IMR-90 (cell line): ENCODE data around the gene TMEM54. TPM values are rescaled to one million over a fixed set of nuclear protein-coding genes. Genes with fewer than 3 reads are reported as not detected.

Experiments used
- ATAC-seq: fragments of 200-7000 bp; cut with Tn5 transposase; 2 replicates; pipeline ENCODE4 v1.9.1; 2020; ENCODE audit warnings: low read depth, mild to moderate bottlenecking, moderate library complexity
- BruUV-seq: library from RNA; stranded (reverse); fragments of 400-500 nt; replicated peaks from 2 replicates; lab custom pipeline; 2021; lab: Mats Ljungman, UMichigan
- CTCF ChIA-PET: fragments of 300-600 bp; formaldehyde crosslinking; extraction: SDS; loops from one replicate; lab custom pipeline; 2021; ENCODE audit warnings: antibody characterized with exemption; lab: Yijun Ruan, JAX
- POLR2A ChIA-PET: fragments of 300-600 bp; sonication (Branson Sonifier 250); formaldehyde crosslinking; loops from one replicate; lab custom pipeline; 2022; ENCODE audit warnings: antibody characterized with exemption; ENCODE audit not compliant: unreplicated experiment; lab: Charles Lee
- DNase-seq: peaks from one replicate; pipeline ENCODE4 v3.0.0; 2013
- H2AFZ ChIP-seq: replicated peaks from 2 replicates; pipeline ENCODE3; 2013; ENCODE audit warnings: low read length, mild to moderate bottlenecking; ENCODE audit not compliant: poor library complexity
- H2AK5ac ChIP-seq: 2 replicates; pipeline ENCODE4 v1.6.1; 2013; ENCODE audit warnings: low read depth, low read length, inconsistent platforms
- H2AK9ac ChIP-seq: replicated peaks from 2 replicates; pipeline ENCODE3; 2013; ENCODE audit warnings: mild to moderate bottlenecking, low read depth, low read length, moderate library complexity; ENCODE audit not compliant: poor library complexity
- H2BK120ac ChIP-seq: 2 replicates; pipeline ENCODE4 v1.6.1; 2013; ENCODE audit warnings: low read depth, low read length, inconsistent platforms
- H2BK15ac ChIP-seq: 3 replicates; pipeline ENCODE4 v1.6.1; 2013; ENCODE audit warnings: low read depth, low read length, inconsistent platforms
- H2BK20ac ChIP-seq: 2 replicates; pipeline ENCODE4 v1.6.1; 2013; ENCODE audit warnings: low read depth, mild to moderate bottlenecking, inconsistent platforms, low read length, moderate library complexity
- H2BK5ac ChIP-seq: 2 replicates; pipeline ENCODE4 v1.6.1; 2013; ENCODE audit warnings: mild to moderate bottlenecking, low read depth, low read length, inconsistent platforms; ENCODE audit not compliant: poor library complexity, severe bottlenecking
- H3K14ac ChIP-seq: replicated peaks from 2 replicates; pipeline ENCODE4 v1.6.1; 2013; ENCODE audit warnings: low read depth, low read length, inconsistent platforms
- H3K18ac ChIP-seq: 2 replicates; pipeline ENCODE4 v1.6.1; 2013; ENCODE audit warnings: low read depth, low read length, control low read depth
- H3K23ac ChIP-seq: 2 replicates; pipeline ENCODE4 v1.6.1; 2013; ENCODE audit warnings: low read depth, low read length, inconsistent platforms
- H3K27ac ChIP-seq: 2 replicates; pipeline ENCODE4 v1.5.1; 2013; ENCODE audit warnings: mild to moderate bottlenecking, control low read depth, low read length; ENCODE audit not compliant: insufficient read depth
- H3K27me3 ChIP-seq: 2 replicates; pipeline ENCODE4 v1.6.1; 2013; ENCODE audit warnings: low read length; ENCODE audit not compliant: control insufficient read depth, insufficient read depth
- H3K36me3 ChIP-seq: 2 replicates; pipeline ENCODE4 v1.6.1; 2013; ENCODE audit warnings: low read length, mixed read lengths; ENCODE audit not compliant: control insufficient read depth, insufficient read depth
- H3K4ac ChIP-seq: 2 replicates; pipeline ENCODE4 v1.6.1; 2013; ENCODE audit warnings: low read depth, low read length, inconsistent platforms
- H3K4me1 ChIP-seq: 2 replicates; pipeline ENCODE4 v1.6.1; 2013; ENCODE audit warnings: low read length, mixed read lengths; ENCODE audit not compliant: control insufficient read depth, insufficient read depth
- H3K4me2 ChIP-seq: 2 replicates; pipeline ENCODE4 v1.6.1; 2013; ENCODE audit warnings: low read depth, mild to moderate bottlenecking, control low read depth, low read length, moderate library complexity
- H3K4me3 ChIP-seq: 2 replicates; pipeline ENCODE4 v1.5.1; 2013; ENCODE audit warnings: low read depth, mild to moderate bottlenecking, control low read depth, low read length, moderate library complexity; ENCODE audit not compliant: insufficient read depth
- H3K56ac ChIP-seq: 2 replicates; pipeline ENCODE4 v1.6.1; 2013; ENCODE audit warnings: low read length, inconsistent platforms; ENCODE audit not compliant: insufficient read depth; ENCODE audit errors: extremely low read depth
- H3K79me1 ChIP-seq, 2 experiments: 2 replicates each; pipeline ENCODE4 v1.6.1; 2013; ENCODE audit warnings: low read length in 2 of 2, inconsistent platforms in 1 of 2, low read depth in 1 of 2
- H3K9ac ChIP-seq: 2 replicates; pipeline ENCODE4 v1.6.1; 2013; ENCODE audit warnings: low read depth, low read length, control low read depth
- H3K9me1 ChIP-seq: 2 replicates; pipeline ENCODE4 v1.6.1; 2013; ENCODE audit warnings: low read length, inconsistent platforms; ENCODE audit not compliant: insufficient read depth
- H3K9me3 ChIP-seq: 2 replicates; pipeline ENCODE4 v1.6.1; 2013; ENCODE audit warnings: low read length; ENCODE audit not compliant: control insufficient read depth, insufficient read depth
- H4K20me1 ChIP-seq: 2 replicates; pipeline ENCODE4 v1.6.1; 2013; ENCODE audit warnings: low read length, inconsistent platforms; ENCODE audit not compliant: insufficient read depth
- H4K5ac ChIP-seq: 2 replicates; pipeline ENCODE4 v1.6.1; 2013; ENCODE audit warnings: mild to moderate bottlenecking, low read depth, low read length, control low read depth
- H4K8ac ChIP-seq, 2 experiments: 2 replicates each; pipeline ENCODE4 v1.6.1; 2013; ENCODE audit warnings: low read depth in 2 of 2, low read length in 2 of 2, control low read depth in 1 of 2, inconsistent platforms in 1 of 2
- H4K91ac ChIP-seq: 2 replicates; pipeline ENCODE4 v1.6.1; 2013; ENCODE audit warnings: low read depth, low read length, inconsistent platforms; ENCODE audit not compliant: insufficient read depth
- BHLHE40 ChIP-seq: fragments of 150-350 bp; IDR thresholded peaks from 2 replicates; pipeline ENCODE4 v1.6.1; 2016; ENCODE audit warnings: mild to moderate bottlenecking, low read depth, low read length
- CEBPB ChIP-seq: IDR thresholded peaks from 2 replicates; pipeline ENCODE4 v1.6.1; 2012; ENCODE audit warnings: low read depth, low read length, improper control_type of control experiment
- FOS ChIP-seq: fragments of 150-350 bp; IDR thresholded peaks from 2 replicates; pipeline ENCODE4 v1.6.1; 2016; ENCODE audit warnings: low read depth, low read length
- MAFK ChIP-seq: IDR thresholded peaks from 2 replicates; pipeline ENCODE4 v1.6.1; 2012; ENCODE audit warnings: low read depth, low read length, improper control_type of control experiment
- POLR2A ChIP-seq: IDR thresholded peaks from 2 replicates; pipeline ENCODE4 v1.6.1; 2012; ENCODE audit warnings: mild to moderate bottlenecking, low read depth, low read length
- SMC3 ChIP-seq: fragments of 150-350 bp; IDR thresholded peaks from 2 replicates; pipeline ENCODE4 v1.6.1; 2016; ENCODE audit warnings: low read depth, mild to moderate bottlenecking, antibody characterized with exemption, low read length, moderate library complexity
- WGBS, 2 experiments: methylation state at CpG; one replicate each; pipeline versions ENCODE4 v1.1.5 to v1.1.7; 2013; ENCODE audit warnings: missing lambda C conversion rate in 2 of 2; ENCODE audit not compliant: insufficient read length in 1 of 2; ENCODE audit errors: extremely low coverage in 2 of 2; 5-methylcytosine and 5-hydroxymethylcytosine counted together
- dilution Hi-C: fragments of 300-500 bp; cut with HindIII; formaldehyde crosslinking; loops from one replicate; pipeline ENCODE4 v1.14.3; 2018; ENCODE audit warnings: low sequenced_read_pairs; ENCODE audit not compliant: unreplicated experiment
- in situ Hi-C: fragments of 300-500 bp; cut with MboI; formaldehyde crosslinking; loops from 3 replicates; pipeline ENCODE4 v1.14.3; 2019; ENCODE audit warnings: low sequenced_read_pairs, inconsistent platforms, mixed read lengths
- intact Hi-C: fragments of 100-400 bp; cut with micrococcal nuclease; formaldehyde crosslinking; loops from 2 replicates; pipeline ENCODE4 v1.10.0; 2022
- polyA plus RNA-seq, 3 experiments: library from polyadenylated mRNA; depleted of rRNA; stranded (reverse); fragments of >200 nt; gene quantifications; 2 replicates each; pipeline ENCODE4 v1.2.3, GENCODE V29; 2012; ENCODE audit warnings: low replicate concordance in 1 of 3
- total RNA-seq: library from RNA; depleted of rRNA; stranded (reverse); fragments of >200 nt; gene quantifications from 2 replicates; pipeline ENCODE4 v1.2.3, GENCODE V29; 2012
- TF ChIP-seq, protein P1 (sequence below): fragments of 150-350 bp; IDR thresholded peaks from 2 replicates; pipeline ENCODE4 v1.6.1; 2016; ENCODE audit warnings: low read depth, mild to moderate bottlenecking, low read length, moderate library complexity, borderline replicate concordance

Gene TMEM54
- total and polyA plus RNA-seq, 2 of the 4 experiments (the other 2 are of a cell fraction): 25.5 to 75.2 TPM

DNA sequence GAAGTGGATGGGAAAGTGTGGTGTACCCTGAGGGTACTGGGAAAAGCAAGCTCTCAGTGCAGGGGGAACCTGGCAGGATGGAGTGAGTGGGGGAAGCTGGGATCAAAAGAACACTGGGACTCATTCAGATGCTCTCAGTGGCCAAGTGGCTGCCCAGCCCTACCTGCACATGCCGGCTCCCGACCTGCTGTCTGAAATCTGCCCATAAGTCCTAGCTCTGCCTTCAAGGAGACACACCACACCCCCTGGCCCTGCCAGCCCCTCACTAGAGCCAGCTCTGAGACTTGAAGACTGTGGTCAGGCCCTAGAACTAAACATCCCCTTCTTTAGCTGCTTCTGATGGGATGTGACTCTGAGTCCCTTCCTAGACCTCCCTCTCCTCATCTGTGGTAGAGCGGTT lies 2.2 kb downstream of the TMEM54 start (continued):
- TF ChIP-seq SMC3 (no peak), MAFK (no peak), POLR2A (no peak), FOS (no peak), CEBPB (no peak)
- TF ChIP-seq, protein P1, sequence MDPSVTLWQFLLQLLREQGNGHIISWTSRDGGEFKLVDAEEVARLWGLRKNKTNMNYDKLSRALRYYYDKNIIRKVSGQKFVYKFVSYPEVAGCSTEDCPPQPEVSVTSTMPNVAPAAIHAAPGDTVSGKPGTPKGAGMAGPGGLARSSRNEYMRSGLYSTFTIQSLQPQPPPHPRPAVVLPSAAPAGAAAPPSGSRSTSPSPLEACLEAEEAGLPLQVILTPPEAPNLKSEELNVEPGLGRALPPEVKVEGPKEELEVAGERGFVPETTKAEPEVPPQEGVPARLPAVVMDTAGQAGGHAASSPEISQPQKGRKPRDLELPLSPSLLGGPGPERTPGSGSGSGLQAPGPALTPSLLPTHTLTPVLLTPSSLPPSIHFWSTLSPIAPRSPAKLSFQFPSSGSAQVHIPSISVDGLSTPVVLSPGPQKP: no peak

DNA sequence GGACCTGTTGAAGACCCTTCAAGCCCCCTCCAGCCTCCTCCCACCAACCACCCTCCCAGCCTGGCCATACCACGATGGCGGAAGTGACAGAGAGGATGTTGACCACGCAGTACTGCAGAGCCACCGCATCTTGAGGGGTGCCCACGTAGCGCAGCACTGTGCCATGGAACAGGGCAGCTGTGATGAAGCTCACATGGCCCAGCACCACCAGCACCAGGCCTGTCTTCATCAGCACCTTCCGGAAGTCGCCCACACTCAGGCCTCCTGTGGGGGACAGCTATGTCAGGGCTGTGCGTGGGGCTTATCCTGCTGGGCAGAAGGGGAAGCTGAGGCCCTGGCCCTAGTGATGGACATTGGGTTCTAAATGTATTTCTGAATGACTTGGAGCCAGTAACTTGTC lies 3.1 kb downstream of the TMEM54 start:
- Histone ChIP-seq H2AK5ac (no peak overlapping the region), H3K23ac (no peak overlapping the region), H4K20me1 (no peaks in the 10 kb centered on the region), H3K27ac (no peak overlapping the region), H3K36me3 (peaks cover 1% of the 10 kb centered on the region; the same call in 1 of the 2 replicates), H3K18ac (no peak overlapping the region), H4K91ac (no peak overlapping the region), H2AK9ac (no peak overlapping the region), H3K4ac (no peak overlapping the region), H2BK5ac (no peak overlapping the region), H3K9me3 (no peaks in the 10 kb centered on the region), H2BK120ac (no peak overlapping the region), H2BK15ac (no peak overlapping the region), H4K5ac (no peak overlapping the region), H2BK20ac (no peak overlapping the region), H3K56ac (no peak overlapping the region), H3K4me2 (no peak overlapping the region), H3K9ac (no peak overlapping the region), H3K79me1 (peaks cover 0 to 9% of the 10 kb centered on the region in 2 experiments; a peak in 1 of 4 replicates), H3K27me3 (peaks cover 5% of the 10 kb centered on the region), H3K4me3 (no peak overlapping the region), H4K8ac (no peak overlapping the region), H3K4me1 (peaks cover 2% of the 10 kb centered on the region; the same call in 1 of the 2 replicates), H2AFZ (no peak overlapping the region), H3K9me1 (peaks cover 6% of the 10 kb centered on the region; the same call in 1 of the 2 replicates), H3K14ac (no peak overlapping the region)
- no TSS peak for BruUV-seq
- TF ChIP-seq BHLHE40 (no peak), SMC3 (no peak)
- ChIA-PET CTCF (no interaction called here), POLR2A (no interaction called here)
- DNase-seq (no peak), ATAC-seq (no peak)
- in situ Hi-C loops: no loop called here
- intact Hi-C loops: no loop called here
- WGBS, 2 experiments: 92% methylated on average over 6 of the region's 9 CpGs; no CpG with 5 or more reads in 1 of the 2 experiments
- dilution Hi-C loops: no loop called here
